RWPE1 (cell line): Measurements from ENCODE around the gene TSPAN31.
A peak's percentile ranks its signal among the peaks of the same experiment; 100 is the strongest.

Experiments
- CTCF ChIA-PET: fragments of 350-600 bp; sonication (Branson Sonifier 250); formaldehyde crosslinking; extraction: SDS; loops from one replicate; lab custom pipeline; 2021; lab: Yijun Ruan, JAX
- POLR2A ChIA-PET: fragments of 400-600 bp; formaldehyde crosslinking; extraction: SDS; loops from one replicate; lab custom pipeline; 2020; ENCODE audit warnings: antibody characterized with exemption; ENCODE audit not compliant: low non-redundant PET; lab: Yijun Ruan, JAX
- DNase-seq: peaks from one replicate; pipeline ENCODE4 v3.0.0; 2012; ENCODE audit warnings: low spot score
- H3K27ac ChIP-seq: fragments of 450-650 bp; 2 replicates; pipeline ENCODE4 v1.5.1; 2017
- CTCF ChIP-seq: fragments of 450-650 bp; conservative IDR thresholded peaks from 2 replicates; pipeline ENCODE4 v1.5.1; 2017; ENCODE audit warnings: low read depth, mild to moderate bottlenecking

The TSPAN31 gene

GRCh38 chr12:57735952-57736740 is 8.7 kb upstream of the TSPAN31 start:
- ChIA-PET CTCF (interaction anchor here (0.5 to 4.3 kb wide), 10 partner anchors 10 to 261 kb away, joined by 3 to 31 read pairs (median 4); no protein-coding TSS in a partner anchor), POLR2A (interaction anchor here (0.8 kb wide), 1 partner anchor 10 kb away, joined by 4 read pairs; no protein-coding TSS in a partner anchor)
- peak; percentile 62 for DNase-seq
- H3K27ac ChIP-seq: peak overlapping the region; percentile 5; the same call in 1 of the 2 replicates
- peak; percentile 37 for TF ChIP-seq CTCF

- CTCF ChIA-PET: interaction anchor here (0.6 to 4.3 kb wide), 4 partner anchors 10 to 262 kb away, joined by 4 to 31 read pairs (median 6); no protein-coding TSS in a partner anchor
- DNase-seq: no peak
- no peak for TF ChIP-seq CTCF
- POLR2A ChIA-PET: interaction anchor here (0.6 kb wide), 1 partner anchor 144 kb away, joined by 3 read pairs; no protein-coding TSS in a partner anchor
- H3K27ac ChIP-seq: peak overlapping the region; percentile 5; the same call in 1 of the 2 replicates
These were observed 7.9 kb upstream of the TSPAN31 start for GRCh38 chr12:57736741-57737466.

- no peak overlapping the region for H3K27ac ChIP-seq
- POLR2A ChIA-PET: no interaction called here
- CTCF ChIA-PET: interaction anchor here (0.6 to 4.3 kb wide), 3 partner anchors 11 to 161 kb away, joined by 3 to 31 read pairs (median 3); no protein-coding TSS in a partner anchor
- no peak for DNase-seq
- peak; percentile 27; the same call in 1 of the 2 replicates for TF ChIP-seq CTCF
These were observed 7.1 kb upstream of the TSPAN31 start for GRCh38 chr12:57737467-57738460.

- no peak within 1 kb of the TSS for H3K27ac ChIP-seq
- no peak for TF ChIP-seq CTCF
- ChIA-PET CTCF (interaction anchor here (0.6 to 4.3 kb wide), 3 partner anchors 12 to 160 kb away, joined by 3 to 31 read pairs (median 3); no protein-coding TSS in a partner anchor), POLR2A (no interaction called here)
- DNase-seq: no peak
These were observed 6.1 kb upstream of the TSPAN31 start, which contains the start of gene AGAP2 for GRCh38 chr12:57738661-57739237. TSS of gene AGAP2 (minus strand) at chr12:57738742. CDS start at chr12:57738246, 496 bp downstream.

GRCh38 chr12:57739387-57739786 is 5.5 kb upstream of the TSPAN31 start:
- no peak for TF ChIP-seq CTCF
- POLR2A ChIA-PET: no interaction called here
- no peak overlapping the region for H3K27ac ChIP-seq
- CTCF ChIA-PET: no interaction called here
- DNase-seq: no peak
